Subcutaneous abdominal adipose tissue (tissue), 5 donors: ENCODE data around the gene LZTR1.
"Not testable (repeated sequence)": the region's sequence is repeated elsewhere in the genome, so short reads cannot be mapped to it uniquely, and the experiment has no call there.

Source experiments
- H3K27ac ChIP-seq: one replicate; pipeline ENCODE4 v1.7.0; 2013; ENCODE audit warnings: low read depth, mild to moderate bottlenecking, inconsistent platforms, low read length, moderate library complexity
- H3K27me3 ChIP-seq, 5 donors: one replicate each; pipeline ENCODE4 v1.7.0; 2013; ENCODE audit warnings: low read length in 5 of 5, inconsistent platforms in 1 of 5; ENCODE audit not compliant: control insufficient read depth in 5 of 5, insufficient read depth in 4 of 5
- H3K36me3 ChIP-seq, 5 donors: one replicate each; pipeline ENCODE4 v1.7.0; 2013; ENCODE audit warnings: low read length in 5 of 5; ENCODE audit not compliant: control insufficient read depth in 5 of 5, insufficient read depth in 5 of 5
- H3K4me1 ChIP-seq, 5 donors: one replicate each; pipeline ENCODE4 v1.7.0; 2013; ENCODE audit warnings: low read length in 5 of 5, mild to moderate bottlenecking in 3 of 5, moderate library complexity in 1 of 5; ENCODE audit not compliant: control insufficient read depth in 5 of 5, insufficient read depth in 5 of 5
- H3K4me3 ChIP-seq, 5 donors: one replicate each; pipeline ENCODE4 v1.7.0; 2013; ENCODE audit warnings: low read length in 5 of 5, low read depth in 1 of 5
- H3K9ac ChIP-seq, 5 donors: one replicate each; pipeline ENCODE4 v1.7.0; 2013; ENCODE audit warnings: low read length in 5 of 5, mild to moderate bottlenecking in 4 of 5, moderate library complexity in 3 of 5
- H3K9me3 ChIP-seq, 5 donors: one replicate each; pipeline ENCODE4 v1.7.0; 2013; ENCODE audit warnings: low read length in 5 of 5; ENCODE audit not compliant: control insufficient read depth in 5 of 5
- donor health status: healthy.
- donor health status: healthy.
- donor health status: healthy.
- donor health status: healthy.
- donor health status: healthy.

Gene LZTR1

GRCh38 chr22:20981787-20982562 is at the start of gene LZTR1:
TSS of gene LZTR1 (plus strand) at chr22:20982297. CDS start at chr22:20982372, 75 bp downstream.
- peaks cover 0 to 26% (median 15%) of the 10 kb centered on the region in 5 donors for H3K36me3 ChIP-seq
- H3K4me1 ChIP-seq, result peaks cover 17 to 41% (median 36%) of the 10 kb centered on the region in 5 donors
- peaks cover 0 to 12% (median 10%) of the 10 kb centered on the region in 5 donors for H3K9me3 ChIP-seq
- peak within 1 kb of the TSS; percentile 84 for H3K27ac ChIP-seq
- peak within 1 kb of the TSS; percentile 87 to 95 (median 93) for H3K4me3 ChIP-seq
- peaks cover 0 to 11% (median 3%) of the 10 kb centered on the region in 5 donors for H3K27me3 ChIP-seq
- peak within 1 kb of the TSS; percentile 78 to 100 (median 97) for H3K9ac ChIP-seq

DNA sequence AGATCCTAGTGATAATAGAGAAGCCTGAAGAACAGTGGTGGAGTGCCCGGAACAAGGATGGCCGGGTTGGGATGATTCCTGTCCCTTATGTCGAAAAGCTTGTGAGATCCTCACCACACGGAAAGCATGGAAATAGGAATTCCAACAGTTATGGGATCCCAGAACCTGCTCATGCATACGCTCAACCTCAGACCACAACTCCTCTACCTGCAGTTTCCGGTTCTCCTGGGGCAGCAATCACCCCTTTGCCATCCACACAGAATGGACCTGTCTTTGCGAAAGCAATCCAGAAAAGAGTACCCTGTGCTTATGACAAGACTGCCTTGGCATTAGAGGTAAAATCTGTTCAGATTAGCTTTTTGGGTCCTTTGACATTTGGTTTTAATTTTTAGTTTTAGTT is 48.2 kb upstream of the LZTR1 start:
- no peak overlapping the region for H3K27ac ChIP-seq
- H3K36me3 ChIP-seq, result peaks cover 2 to 32% (median 21%) of the 10 kb centered on the region in 5 donors
- H3K27me3 ChIP-seq, result no peaks in the 10 kb centered on the region
- H3K4me1 ChIP-seq, result peaks cover 0 to 30% (median 20%) of the 10 kb centered on the region in 5 donors
- H3K9ac ChIP-seq, result no peak overlapping the region
- no peaks in the 10 kb centered on the region for H3K9me3 ChIP-seq
- H3K4me3 ChIP-seq, result no peak overlapping the region

- not testable (repeated sequence) for H3K4me3 ChIP-seq, H3K9ac ChIP-seq, H3K9me3 ChIP-seq, H3K27me3 ChIP-seq, H3K27ac ChIP-seq
- Histone ChIP-seq H3K4me1 (peaks cover 0 to 29% (median 21%) of the 10 kb centered on the region in 5 donors), H3K36me3 (peaks cover 2 to 32% (median 21%) of the 10 kb centered on the region in 5 donors)
Observed at GRCh38 chr22:20935049-20935448, 47.0 kb upstream of the LZTR1 start.

GRCh38 chr22:20935780-20936539 is 46.1 kb upstream of the LZTR1 start:
- not testable (repeated sequence) for H3K9me3 ChIP-seq, H3K4me3 ChIP-seq, H3K9ac ChIP-seq, H3K27me3 ChIP-seq, H3K27ac ChIP-seq
- peaks cover 2 to 33% (median 21%) of the 10 kb centered on the region in 5 donors for H3K36me3 ChIP-seq
- H3K4me1 ChIP-seq, result peaks cover 0 to 37% (median 29%) of the 10 kb centered on the region in 5 donors

DNA sequence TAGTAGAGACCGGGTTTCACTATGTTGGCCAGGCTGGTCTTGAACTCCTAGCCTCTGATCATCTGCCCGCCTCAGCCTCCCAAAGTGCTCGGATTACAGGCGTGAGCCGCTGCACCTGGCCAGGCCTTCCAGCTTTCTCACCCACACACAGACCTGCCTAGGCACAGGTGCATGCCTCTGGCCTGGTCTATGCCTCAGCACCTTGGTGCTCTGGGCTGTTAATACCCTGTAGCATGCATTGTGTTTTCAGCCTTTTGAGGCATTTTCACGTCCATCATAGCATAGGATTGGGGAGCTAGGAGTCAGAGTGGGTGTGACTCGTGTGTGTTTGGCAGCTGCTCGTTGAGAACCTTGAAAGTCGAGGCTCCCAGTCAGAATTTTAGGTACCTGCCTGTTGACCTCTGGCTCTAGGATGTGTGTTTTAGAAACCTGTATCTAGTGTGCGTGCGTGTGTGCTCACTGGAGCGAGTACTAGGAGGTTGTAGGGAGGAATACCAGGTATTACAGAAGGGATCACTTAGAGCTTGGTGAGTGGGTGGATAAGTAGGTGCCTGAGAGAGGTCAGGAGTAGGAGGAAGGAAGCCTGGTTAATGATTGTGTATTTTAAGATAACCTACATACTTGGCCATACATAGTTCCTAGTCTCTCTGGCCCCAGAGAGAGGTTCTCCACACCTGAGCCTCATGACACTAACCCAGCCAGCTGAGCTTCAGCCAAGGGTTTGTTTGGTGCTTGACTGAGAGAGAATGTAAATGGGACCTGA is 44.9 kb upstream of the LZTR1 start:
- no peaks in the 10 kb centered on the region for H3K9me3 ChIP-seq
- H3K36me3 ChIP-seq, result peaks cover 2 to 35% (median 21%) of the 10 kb centered on the region in 5 donors
- H3K9ac ChIP-seq, result no peak overlapping the region
- no peaks in the 10 kb centered on the region for H3K27me3 ChIP-seq
- peak overlapping the region in 1 of 5 donors; percentile 12 for H3K4me3 ChIP-seq
- H3K27ac ChIP-seq, result no peak overlapping the region
- H3K4me1 ChIP-seq, result peaks cover 0 to 39% (median 30%) of the 10 kb centered on the region in 5 donors

DNA sequence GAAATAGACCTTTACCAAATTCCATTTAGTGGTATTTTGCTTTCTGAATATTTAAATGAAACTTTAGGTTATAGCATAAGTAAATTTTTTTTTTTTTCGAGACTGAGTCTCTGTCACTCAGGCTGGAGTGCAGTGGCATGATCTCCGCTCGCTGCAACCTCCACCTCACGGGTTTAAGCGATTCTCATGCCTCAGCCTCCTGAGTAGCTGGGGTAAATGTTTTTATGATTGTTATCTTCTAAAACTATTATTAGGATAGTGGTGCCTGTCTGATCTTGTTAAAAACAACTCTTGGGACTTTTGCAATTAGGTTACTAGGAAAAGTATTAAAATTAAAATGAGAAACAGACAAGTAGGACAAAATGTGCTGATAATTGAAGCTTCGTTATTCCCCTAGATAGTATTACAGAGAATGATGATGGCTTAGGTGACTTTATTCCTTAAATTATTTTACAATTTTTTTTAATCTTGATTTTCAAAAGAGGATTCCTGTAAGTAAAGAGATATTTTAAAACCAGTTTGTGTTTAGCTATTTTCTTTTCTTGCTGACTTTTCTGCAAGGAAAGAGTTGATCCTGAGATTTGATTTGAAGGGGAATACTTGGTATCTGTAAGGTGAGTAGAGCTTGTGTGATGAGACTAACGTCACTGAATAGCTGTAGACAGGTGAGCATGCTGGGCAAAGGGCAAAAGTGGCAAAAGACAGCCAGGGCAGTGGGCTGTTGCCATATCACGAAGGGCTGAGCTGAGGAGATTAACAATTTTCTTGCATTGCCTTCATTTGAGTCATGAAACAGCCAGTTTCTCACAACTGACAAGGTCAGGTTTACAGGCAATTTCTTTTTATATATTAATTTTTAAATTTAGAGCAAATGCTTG is 44.1 kb upstream of the LZTR1 start:
- Histone ChIP-seq H3K36me3 (peaks cover 2 to 35% (median 21%) of the 10 kb centered on the region in 5 donors), H3K9me3 (no peaks in the 10 kb centered on the region), H3K9ac (peak overlapping the region in 1 of 5 donors; percentile 16), H3K27ac (no peak overlapping the region), H3K4me3 (no peak overlapping the region), H3K4me1 (peaks cover 0 to 39% (median 30%) of the 10 kb centered on the region in 5 donors), H3K27me3 (no peaks in the 10 kb centered on the region)

DNA sequence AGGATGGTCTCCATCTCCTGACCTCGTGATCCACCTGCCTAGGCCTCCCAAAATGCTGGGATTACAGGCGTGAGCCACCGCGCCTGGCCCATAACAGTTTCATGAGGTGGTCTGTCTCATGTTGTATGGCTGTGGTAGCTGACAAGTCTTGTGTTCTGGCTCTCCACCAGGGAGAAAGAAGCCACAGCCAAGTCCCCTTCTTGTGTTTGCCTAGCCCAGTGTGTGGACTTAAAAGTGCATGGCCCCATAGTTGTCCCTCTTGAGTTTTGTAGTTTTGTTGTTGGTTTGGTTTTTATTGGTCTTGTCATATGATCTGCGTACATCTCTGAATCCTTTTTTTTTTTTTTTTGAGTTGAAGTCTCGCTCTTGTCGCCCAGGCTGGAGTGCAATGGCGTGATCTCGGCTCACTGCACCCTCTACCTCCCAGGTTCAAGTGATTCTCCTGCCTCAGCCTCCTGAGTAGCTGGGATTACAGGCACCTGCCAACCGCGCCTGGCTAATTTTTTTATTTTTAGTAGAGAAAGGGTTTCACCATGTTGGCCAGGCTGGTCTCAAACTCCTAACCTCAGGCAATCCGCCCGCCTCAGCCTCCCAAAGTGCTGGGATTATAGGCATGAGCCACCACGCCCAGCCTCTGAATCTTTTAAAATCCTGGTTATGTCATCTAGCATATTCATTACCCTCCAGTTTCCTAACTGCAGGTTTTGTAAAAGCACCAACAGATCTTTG is 42.5 kb upstream of the LZTR1 start:
- not testable (repeated sequence) for H3K27ac ChIP-seq, H3K9ac ChIP-seq, H3K27me3 ChIP-seq, H3K9me3 ChIP-seq, H3K4me3 ChIP-seq
- H3K4me1 ChIP-seq, result peaks cover 0 to 39% (median 30%) of the 10 kb centered on the region in 5 donors
- peaks cover 0 to 24% (median 11%) of the 10 kb centered on the region in 5 donors for H3K36me3 ChIP-seq

DNA sequence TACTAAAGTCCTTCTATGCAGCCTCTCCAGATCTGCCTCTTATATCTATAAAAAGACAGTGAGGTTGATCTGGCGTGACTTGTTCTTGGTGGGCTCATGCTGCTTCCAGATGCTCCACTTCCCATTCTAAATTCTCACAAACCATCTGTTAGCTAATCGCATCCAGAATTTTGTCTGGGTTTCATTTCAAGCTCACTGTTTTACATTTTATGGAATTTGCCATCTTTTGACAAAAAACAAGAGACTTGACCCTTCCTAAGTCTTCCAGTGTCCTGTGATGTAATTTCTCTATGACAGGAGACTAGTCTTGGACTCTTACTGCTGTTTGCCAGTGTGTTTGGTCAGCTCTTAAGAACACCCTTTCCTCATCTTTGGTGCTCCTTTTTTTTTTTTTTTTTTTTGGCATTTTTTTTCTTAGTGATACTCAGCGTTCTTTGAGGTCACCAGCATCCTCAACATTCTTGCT is 41.9 kb upstream of the LZTR1 start:
- Histone ChIP-seq H3K27ac (no peak overlapping the region), H3K4me3 (no peak overlapping the region), H3K4me1 (peaks cover 0 to 39% (median 30%) of the 10 kb centered on the region in 5 donors)

More for the DNA sequence above, 41.9 kb upstream of the LZTR1 start:
- no peaks in the 10 kb centered on the region for H3K9me3 ChIP-seq
- peaks cover 0 to 20% (median 10%) of the 10 kb centered on the region in 5 donors for H3K36me3 ChIP-seq
- H3K27me3 ChIP-seq, result no peaks in the 10 kb centered on the region
- peak overlapping the region in 1 of 5 donors; percentile 43 for H3K9ac ChIP-seq
